GM23338 (cell line): Measurements from ENCODE around the gene ZDHHC8. TPM values are rescaled to one million over a fixed set of nuclear protein-coding genes. Genes with fewer than 3 reads are reported as not detected.

Experiments
- ATAC-seq: fragments of 200-7000 bp; cut with Tn5 transposase; 3 replicates; pipeline ENCODE4 v1.9.1; 2020
- DNase-seq: peaks from one replicate; pipeline ENCODE4 v3.0.0-alpha.2; 2015; ENCODE audit warnings: low spot score
- H2AFZ ChIP-seq: fragments of 200-600 bp; sonication (generic); 2 replicates; pipeline ENCODE4 v1.8.0; 2016; ENCODE audit warnings: antibody characterized with exemption, mild to moderate bottlenecking, moderate library complexity
- H3F3A ChIP-seq: fragments of 200-600 bp; sonication (generic); replicated peaks from 2 replicates; pipeline ENCODE4 v1.8.0; 2017; ENCODE audit warnings: antibody characterized with exemption, mixed run types, low read depth
- H3K27ac ChIP-seq: fragments of 200-600 bp; sonication (generic); 2 replicates; pipeline ENCODE4 v1.6.1; 2016; ENCODE audit warnings: low read depth
- H3K27me3 ChIP-seq: fragments of 200-600 bp; sonication (generic); 2 replicates; pipeline ENCODE4 v1.8.0; 2016; ENCODE audit warnings: mild to moderate bottlenecking, mixed run types, moderate library complexity; ENCODE audit not compliant: insufficient read depth
- H3K36me3 ChIP-seq: fragments of 200-600 bp; sonication (generic); 2 replicates; pipeline ENCODE4 v1.8.0; 2016; ENCODE audit warnings: mild to moderate bottlenecking; ENCODE audit not compliant: insufficient read depth
- H3K4me1 ChIP-seq: fragments of 200-600 bp; sonication (generic); 2 replicates; pipeline ENCODE4 v1.8.0; 2016; ENCODE audit warnings: mild to moderate bottlenecking, moderate library complexity; ENCODE audit not compliant: insufficient read depth
- H3K4me2 ChIP-seq: fragments of 200-600 bp; sonication (generic); 2 replicates; pipeline ENCODE4 v1.7.1; 2017; ENCODE audit warnings: mixed run types
- H3K4me3 ChIP-seq: fragments of 200-600 bp; sonication (generic); 2 replicates; pipeline ENCODE4 v1.6.1; 2016; ENCODE audit warnings: mixed run types
- H3K79me2 ChIP-seq: fragments of 200-600 bp; sonication (generic); replicated peaks from 2 replicates; pipeline ENCODE4 v1.8.0; 2017; ENCODE audit warnings: mild to moderate bottlenecking; ENCODE audit not compliant: insufficient read depth
- H3K9me2 ChIP-seq: fragments of 200-600 bp; sonication (generic); 2 replicates; pipeline ENCODE4 v1.8.0; 2017; ENCODE audit not compliant: insufficient read depth
- H4K20me1 ChIP-seq: fragments of 200-600 bp; sonication (generic); replicated peaks from 2 replicates; pipeline ENCODE4 v1.8.0; 2017; ENCODE audit warnings: mild to moderate bottlenecking; ENCODE audit not compliant: insufficient read depth
- H3K27ac Mint-ChIP-seq: 2 replicates; pipeline ENCODE4 v1.8.0; 2020; ENCODE audit warnings: inconsistent platforms, mild to moderate bottlenecking, moderate library complexity, mixed read lengths
- H3K27me3 Mint-ChIP-seq: 3 replicates; pipeline ENCODE4 v1.8.0; 2022; ENCODE audit warnings: low read depth, mild to moderate bottlenecking, moderate library complexity, mixed read lengths, inconsistent platforms; ENCODE audit not compliant: insufficient read depth, poor library complexity
- H3K36me3 Mint-ChIP-seq: 3 replicates; pipeline ENCODE4 v1.8.0; 2021; ENCODE audit warnings: low read depth, mild to moderate bottlenecking, inconsistent platforms, moderate library complexity, mixed read lengths
- H3K4me1 Mint-ChIP-seq: 3 replicates; pipeline ENCODE4 v1.8.0; 2020; ENCODE audit warnings: mild to moderate bottlenecking, inconsistent platforms, mixed read lengths
- H3K4me3 Mint-ChIP-seq: 3 replicates; pipeline ENCODE4 v1.8.0; 2021; ENCODE audit warnings: moderate library complexity, mild to moderate bottlenecking, inconsistent platforms, mixed read lengths
- H3K9me3 Mint-ChIP-seq: 3 replicates; pipeline ENCODE4 v1.8.0; 2020; ENCODE audit warnings: moderate library complexity, mild to moderate bottlenecking, inconsistent platforms, mixed read lengths
- EZH2 ChIP-seq: fragments of 200-600 bp; sonication (generic); IDR thresholded peaks from one replicate; pipeline ENCODE4 v1.8.0; 2017; ENCODE audit warnings: antibody characterized with exemption, mild to moderate bottlenecking, low read depth; ENCODE audit not compliant: unreplicated experiment
- EZH2phosphoT487 ChIP-seq: fragments of 200-600 bp; sonication (generic); IDR thresholded peaks from one replicate; pipeline ENCODE4 v1.8.1; 2018; ENCODE audit warnings: antibody characterized with exemption; ENCODE audit not compliant: unreplicated experiment
- NANOG ChIP-seq: IDR thresholded peaks from 2 replicates; pipeline ENCODE4 v1.6.1; 2016; ENCODE audit warnings: antibody characterized with exemption, borderline replicate concordance
- STAT1 ChIP-seq: IDR thresholded peaks from one replicate; pipeline ENCODE4 v1.6.1; 2016; ENCODE audit warnings: antibody characterized with exemption; ENCODE audit not compliant: unreplicated experiment
- ZNF114 ChIP-seq: fragments of 250-450 bp; sonication (Bioruptor Pico); IDR thresholded peaks from 2 replicates; pipeline ENCODE4 v1.5.0; 2020; ENCODE audit warnings: mild to moderate bottlenecking, moderate library complexity
- ZNF331 ChIP-seq: fragments of 250-450 bp; sonication (Bioruptor Pico); IDR thresholded peaks from 2 replicates; pipeline ENCODE4 v1.5.0; 2020; ENCODE audit warnings: low read depth, mild to moderate bottlenecking, moderate library complexity
- polyA plus RNA-seq: library from polyadenylated mRNA; unstranded; fragments of >200 nt; fragmentation: Nextera tagmentation; extraction: Ambion mirVana; gene quantifications from 2 replicates; pipeline ENCODE4 v1.2.1, GENCODE V29; 2016
- total RNA-seq: library from RNA; depleted of rRNA; stranded (reverse); fragments of >200 nt; shearing (Covaris generic); gene quantifications from 2 replicates; pipeline ENCODE4 v1.2.3, GENCODE V29; 2014
- TF ChIP-seq, protein P1 (sequence below): IDR thresholded peaks from one replicate; pipeline ENCODE4 v1.6.1; 2018; ENCODE audit warnings: antibody characterized with exemption; ENCODE audit not compliant: unreplicated experiment
- TF ChIP-seq, protein P2 (sequence below), 2 experiments: fragments of 200-600 bp in 1 of 2; sonication (generic) in 1 of 2; conservative IDR thresholded peaks; 2 replicates each; pipeline versions ENCODE4 v1.5.1 to v1.6.1; 2016 to 2017; ENCODE audit warnings: antibody characterized with exemption in 2 of 2, low read depth in 2 of 2, mild to moderate bottlenecking in 2 of 2, moderate library complexity in 1 of 2
- TF ChIP-seq, protein P3 (sequence below): IDR thresholded peaks from 2 replicates; pipeline ENCODE4 v1.6.1; 2016; ENCODE audit warnings: antibody characterized with exemption
- TF ChIP-seq, protein P4 (sequence below): fragments of 250-450 bp; sonication (Bioruptor Pico); IDR thresholded peaks from 2 replicates; pipeline ENCODE4 v1.5.0; 2020; ENCODE audit warnings: mild to moderate bottlenecking, moderate library complexity

The ZDHHC8 gene
- total and polyA plus RNA-seq, 2 experiments from 2014 or later, result 13.7 to 47.6 TPM

DNA sequence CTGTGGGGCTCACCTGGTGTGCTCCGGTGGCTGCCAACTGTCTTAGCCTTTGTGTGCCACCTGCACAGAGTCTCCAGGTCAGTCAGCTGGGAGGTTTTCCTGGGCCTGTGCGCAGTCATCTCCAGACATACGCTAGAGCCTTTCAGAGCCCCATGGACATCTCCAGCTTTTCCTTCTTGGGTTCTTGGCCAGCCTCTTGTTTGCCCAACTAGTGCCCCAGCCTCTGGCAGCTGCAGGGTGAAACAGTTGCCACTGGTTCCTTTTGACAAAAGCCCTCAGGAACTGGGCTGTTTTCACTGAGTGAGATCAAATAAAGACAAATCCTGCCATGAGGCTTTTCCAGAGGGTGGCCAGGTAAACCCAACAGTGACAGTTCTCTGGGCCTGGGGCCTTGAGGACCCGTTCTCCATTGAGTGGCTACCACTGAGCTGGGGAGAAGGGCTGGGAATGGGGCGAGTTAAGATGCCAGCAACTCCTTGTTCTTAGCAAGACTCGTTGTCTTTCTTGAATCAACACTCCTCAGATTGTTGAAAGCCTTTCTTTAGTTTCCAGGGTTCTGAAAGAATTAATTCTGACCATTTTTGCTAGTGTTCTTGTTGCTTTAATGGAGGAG, 32.4 kb upstream of the ZDHHC8 start:
- Histone ChIP-seq H3K9me2 (no peaks in the 10 kb centered on the region), H4K20me1 (peaks cover 57% of the 10 kb centered on the region), H3K36me3 (peaks cover 47% of the 10 kb centered on the region), H3F3A (peaks cover 16% of the 10 kb centered on the region; the same call in 1 of the 2 replicates), H3K27me3 (no peaks in the 10 kb centered on the region), H3K27ac (no peak overlapping the region), H3K4me2 (no peak overlapping the region), H3K4me3 (no peak overlapping the region), H3K79me2 (peaks cover 77% of the 10 kb centered on the region), H3K4me1 (no peaks in the 10 kb centered on the region; the same call in 1 of the 2 replicates), H2AFZ (no peak overlapping the region)
- no peaks in the 10 kb centered on the region for H3K9me3 Mint-ChIP-seq
- peaks cover 5% of the 10 kb centered on the region for H3K27me3 Mint-ChIP-seq
- peaks cover 95% of the 10 kb centered on the region for H3K36me3 Mint-ChIP-seq
- DNase-seq (no peak), ATAC-seq (no peak)
- no peak overlapping the region for H3K4me3 Mint-ChIP-seq
- H3K4me1 Mint-ChIP-seq, result peaks cover 20% of the 10 kb centered on the region
- no peak overlapping the region for H3K27ac Mint-ChIP-seq
- TF ChIP-seq NANOG (no peak), STAT1 (no peak), ZNF331 (CRISPR knock-in tag) (no peak), ZNF114 (CRISPR knock-in tag) (no peak), EZH2phosphoT487 (no peak), EZH2 (no peak)
- TF ChIP-seq, protein P1, sequence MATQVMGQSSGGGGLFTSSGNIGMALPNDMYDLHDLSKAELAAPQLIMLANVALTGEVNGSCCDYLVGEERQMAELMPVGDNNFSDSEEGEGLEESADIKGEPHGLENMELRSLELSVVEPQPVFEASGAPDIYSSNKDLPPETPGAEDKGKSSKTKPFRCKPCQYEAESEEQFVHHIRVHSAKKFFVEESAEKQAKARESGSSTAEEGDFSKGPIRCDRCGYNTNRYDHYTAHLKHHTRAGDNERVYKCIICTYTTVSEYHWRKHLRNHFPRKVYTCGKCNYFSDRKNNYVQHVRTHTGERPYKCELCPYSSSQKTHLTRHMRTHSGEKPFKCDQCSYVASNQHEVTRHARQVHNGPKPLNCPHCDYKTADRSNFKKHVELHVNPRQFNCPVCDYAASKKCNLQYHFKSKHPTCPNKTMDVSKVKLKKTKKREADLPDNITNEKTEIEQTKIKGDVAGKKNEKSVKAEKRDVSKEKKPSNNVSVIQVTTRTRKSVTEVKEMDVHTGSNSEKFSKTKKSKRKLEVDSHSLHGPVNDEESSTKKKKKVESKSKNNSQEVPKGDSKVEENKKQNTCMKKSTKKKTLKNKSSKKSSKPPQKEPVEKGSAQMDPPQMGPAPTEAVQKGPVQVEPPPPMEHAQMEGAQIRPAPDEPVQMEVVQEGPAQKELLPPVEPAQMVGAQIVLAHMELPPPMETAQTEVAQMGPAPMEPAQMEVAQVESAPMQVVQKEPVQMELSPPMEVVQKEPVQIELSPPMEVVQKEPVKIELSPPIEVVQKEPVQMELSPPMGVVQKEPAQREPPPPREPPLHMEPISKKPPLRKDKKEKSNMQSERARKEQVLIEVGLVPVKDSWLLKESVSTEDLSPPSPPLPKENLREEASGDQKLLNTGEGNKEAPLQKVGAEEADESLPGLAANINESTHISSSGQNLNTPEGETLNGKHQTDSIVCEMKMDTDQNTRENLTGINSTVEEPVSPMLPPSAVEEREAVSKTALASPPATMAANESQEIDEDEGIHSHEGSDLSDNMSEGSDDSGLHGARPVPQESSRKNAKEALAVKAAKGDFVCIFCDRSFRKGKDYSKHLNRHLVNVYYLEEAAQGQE, result no peak
- TF ChIP-seq, protein P2, sequence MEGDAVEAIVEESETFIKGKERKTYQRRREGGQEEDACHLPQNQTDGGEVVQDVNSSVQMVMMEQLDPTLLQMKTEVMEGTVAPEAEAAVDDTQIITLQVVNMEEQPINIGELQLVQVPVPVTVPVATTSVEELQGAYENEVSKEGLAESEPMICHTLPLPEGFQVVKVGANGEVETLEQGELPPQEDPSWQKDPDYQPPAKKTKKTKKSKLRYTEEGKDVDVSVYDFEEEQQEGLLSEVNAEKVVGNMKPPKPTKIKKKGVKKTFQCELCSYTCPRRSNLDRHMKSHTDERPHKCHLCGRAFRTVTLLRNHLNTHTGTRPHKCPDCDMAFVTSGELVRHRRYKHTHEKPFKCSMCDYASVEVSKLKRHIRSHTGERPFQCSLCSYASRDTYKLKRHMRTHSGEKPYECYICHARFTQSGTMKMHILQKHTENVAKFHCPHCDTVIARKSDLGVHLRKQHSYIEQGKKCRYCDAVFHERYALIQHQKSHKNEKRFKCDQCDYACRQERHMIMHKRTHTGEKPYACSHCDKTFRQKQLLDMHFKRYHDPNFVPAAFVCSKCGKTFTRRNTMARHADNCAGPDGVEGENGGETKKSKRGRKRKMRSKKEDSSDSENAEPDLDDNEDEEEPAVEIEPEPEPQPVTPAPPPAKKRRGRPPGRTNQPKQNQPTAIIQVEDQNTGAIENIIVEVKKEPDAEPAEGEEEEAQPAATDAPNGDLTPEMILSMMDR (conservative IDR thresholded peaks at IDR 0.05; ENCODE audit: low read depth in 2 of 2), result no peak
- TF ChIP-seq, protein P3, sequence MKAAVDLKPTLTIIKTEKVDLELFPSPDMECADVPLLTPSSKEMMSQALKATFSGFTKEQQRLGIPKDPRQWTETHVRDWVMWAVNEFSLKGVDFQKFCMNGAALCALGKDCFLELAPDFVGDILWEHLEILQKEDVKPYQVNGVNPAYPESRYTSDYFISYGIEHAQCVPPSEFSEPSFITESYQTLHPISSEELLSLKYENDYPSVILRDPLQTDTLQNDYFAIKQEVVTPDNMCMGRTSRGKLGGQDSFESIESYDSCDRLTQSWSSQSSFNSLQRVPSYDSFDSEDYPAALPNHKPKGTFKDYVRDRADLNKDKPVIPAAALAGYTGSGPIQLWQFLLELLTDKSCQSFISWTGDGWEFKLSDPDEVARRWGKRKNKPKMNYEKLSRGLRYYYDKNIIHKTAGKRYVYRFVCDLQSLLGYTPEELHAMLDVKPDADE, result no peak
- TF ChIP-seq, protein P4, sequence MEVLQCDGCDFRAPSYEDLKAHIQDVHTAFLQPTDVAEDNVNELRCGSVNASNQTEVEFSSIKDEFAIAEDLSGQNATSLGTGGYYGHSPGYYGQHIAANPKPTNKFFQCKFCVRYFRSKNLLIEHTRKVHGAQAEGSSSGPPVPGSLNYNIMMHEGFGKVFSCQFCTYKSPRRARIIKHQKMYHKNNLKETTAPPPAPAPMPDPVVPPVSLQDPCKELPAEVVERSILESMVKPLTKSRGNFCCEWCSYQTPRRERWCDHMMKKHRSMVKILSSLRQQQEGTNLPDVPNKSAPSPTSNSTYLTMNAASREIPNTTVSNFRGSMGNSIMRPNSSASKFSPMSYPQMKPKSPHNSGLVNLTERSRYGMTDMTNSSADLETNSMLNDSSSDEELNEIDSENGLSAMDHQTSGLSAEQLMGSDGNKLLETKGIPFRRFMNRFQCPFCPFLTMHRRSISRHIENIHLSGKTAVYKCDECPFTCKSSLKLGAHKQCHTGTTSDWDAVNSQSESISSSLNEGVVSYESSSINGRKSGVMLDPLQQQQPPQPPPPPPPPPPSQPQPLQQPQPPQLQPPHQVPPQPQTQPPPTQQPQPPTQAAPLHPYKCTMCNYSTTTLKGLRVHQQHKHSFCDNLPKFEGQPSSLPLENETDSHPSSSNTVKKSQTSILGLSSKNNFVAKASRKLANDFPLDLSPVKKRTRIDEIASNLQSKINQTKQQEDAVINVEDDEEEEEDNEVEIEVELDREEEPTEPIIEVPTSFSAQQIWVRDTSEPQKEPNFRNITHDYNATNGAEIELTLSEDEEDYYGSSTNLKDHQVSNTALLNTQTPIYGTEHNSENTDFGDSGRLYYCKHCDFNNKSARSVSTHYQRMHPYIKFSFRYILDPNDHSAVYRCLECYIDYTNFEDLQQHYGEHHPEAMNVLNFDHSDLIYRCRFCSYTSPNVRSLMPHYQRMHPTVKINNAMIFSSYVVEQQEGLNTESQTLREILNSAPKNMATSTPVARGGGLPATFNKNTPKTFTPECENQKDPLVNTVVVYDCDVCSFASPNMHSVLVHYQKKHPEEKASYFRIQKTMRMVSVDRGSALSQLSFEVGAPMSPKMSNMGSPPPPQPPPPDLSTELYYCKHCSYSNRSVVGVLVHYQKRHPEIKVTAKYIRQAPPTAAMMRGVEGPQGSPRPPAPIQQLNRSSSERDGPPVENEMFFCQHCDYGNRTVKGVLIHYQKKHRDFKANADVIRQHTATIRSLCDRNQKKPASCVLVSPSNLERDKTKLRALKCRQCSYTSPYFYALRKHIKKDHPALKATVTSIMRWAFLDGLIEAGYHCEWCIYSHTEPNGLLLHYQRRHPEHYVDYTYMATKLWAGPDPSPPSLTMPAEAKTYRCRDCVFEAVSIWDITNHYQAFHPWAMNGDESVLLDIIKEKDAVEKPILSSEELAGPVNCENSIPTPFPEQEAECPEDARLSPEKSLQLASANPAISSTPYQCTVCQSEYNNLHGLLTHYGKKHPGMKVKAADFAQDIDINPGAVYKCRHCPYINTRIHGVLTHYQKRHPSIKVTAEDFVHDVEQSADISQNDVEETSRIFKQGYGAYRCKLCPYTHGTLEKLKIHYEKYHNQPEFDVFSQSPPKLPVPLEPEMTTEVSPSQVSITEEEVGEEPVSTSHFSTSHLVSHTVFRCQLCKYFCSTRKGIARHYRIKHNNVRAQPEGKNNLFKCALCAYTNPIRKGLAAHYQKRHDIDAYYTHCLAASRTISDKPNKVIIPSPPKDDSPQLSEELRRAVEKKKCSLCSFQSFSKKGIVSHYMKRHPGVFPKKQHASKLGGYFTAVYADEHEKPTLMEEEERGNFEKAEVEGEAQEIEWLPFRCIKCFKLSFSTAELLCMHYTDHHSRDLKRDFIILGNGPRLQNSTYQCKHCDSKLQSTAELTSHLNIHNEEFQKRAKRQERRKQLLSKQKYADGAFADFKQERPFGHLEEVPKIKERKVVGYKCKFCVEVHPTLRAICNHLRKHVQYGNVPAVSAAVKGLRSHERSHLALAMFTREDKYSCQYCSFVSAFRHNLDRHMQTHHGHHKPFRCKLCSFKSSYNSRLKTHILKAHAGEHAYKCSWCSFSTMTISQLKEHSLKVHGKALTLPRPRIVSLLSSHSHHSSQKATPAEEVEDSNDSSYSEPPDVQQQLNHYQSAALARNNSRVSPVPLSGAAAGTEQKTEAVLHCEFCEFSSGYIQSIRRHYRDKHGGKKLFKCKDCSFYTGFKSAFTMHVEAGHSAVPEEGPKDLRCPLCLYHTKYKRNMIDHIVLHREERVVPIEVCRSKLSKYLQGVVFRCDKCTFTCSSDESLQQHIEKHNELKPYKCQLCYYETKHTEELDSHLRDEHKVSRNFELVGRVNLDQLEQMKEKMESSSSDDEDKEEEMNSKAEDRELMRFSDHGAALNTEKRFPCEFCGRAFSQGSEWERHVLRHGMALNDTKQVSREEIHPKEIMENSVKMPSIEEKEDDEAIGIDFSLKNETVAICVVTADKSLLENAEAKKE (CRISPR knock-in tag), result no peak
